GM12875 (cell line): ENCODE measurements around the gene KRTAP5-5.
"Not testable (repeated sequence)": the region's sequence is repeated elsewhere in the genome, so short reads cannot be mapped to it uniquely, and the experiment has no call there.

Experiments used
- H3K4me3 ChIP-seq: one replicate; pipeline ENCODE4 v1.5.1; 2011; ENCODE audit warnings: low read depth, low read length, control low read depth
- TF ChIP-seq, protein P1 (sequence below): IDR thresholded peaks from 2 replicates; pipeline ENCODE4 v1.5.1; 2011; ENCODE audit warnings: low read depth, mild to moderate bottlenecking, control low read depth, inconsistent platforms, low read length, moderate library complexity, borderline replicate concordance; ENCODE audit not compliant: insufficient read depth

The KRTAP5-5 gene

DNA sequence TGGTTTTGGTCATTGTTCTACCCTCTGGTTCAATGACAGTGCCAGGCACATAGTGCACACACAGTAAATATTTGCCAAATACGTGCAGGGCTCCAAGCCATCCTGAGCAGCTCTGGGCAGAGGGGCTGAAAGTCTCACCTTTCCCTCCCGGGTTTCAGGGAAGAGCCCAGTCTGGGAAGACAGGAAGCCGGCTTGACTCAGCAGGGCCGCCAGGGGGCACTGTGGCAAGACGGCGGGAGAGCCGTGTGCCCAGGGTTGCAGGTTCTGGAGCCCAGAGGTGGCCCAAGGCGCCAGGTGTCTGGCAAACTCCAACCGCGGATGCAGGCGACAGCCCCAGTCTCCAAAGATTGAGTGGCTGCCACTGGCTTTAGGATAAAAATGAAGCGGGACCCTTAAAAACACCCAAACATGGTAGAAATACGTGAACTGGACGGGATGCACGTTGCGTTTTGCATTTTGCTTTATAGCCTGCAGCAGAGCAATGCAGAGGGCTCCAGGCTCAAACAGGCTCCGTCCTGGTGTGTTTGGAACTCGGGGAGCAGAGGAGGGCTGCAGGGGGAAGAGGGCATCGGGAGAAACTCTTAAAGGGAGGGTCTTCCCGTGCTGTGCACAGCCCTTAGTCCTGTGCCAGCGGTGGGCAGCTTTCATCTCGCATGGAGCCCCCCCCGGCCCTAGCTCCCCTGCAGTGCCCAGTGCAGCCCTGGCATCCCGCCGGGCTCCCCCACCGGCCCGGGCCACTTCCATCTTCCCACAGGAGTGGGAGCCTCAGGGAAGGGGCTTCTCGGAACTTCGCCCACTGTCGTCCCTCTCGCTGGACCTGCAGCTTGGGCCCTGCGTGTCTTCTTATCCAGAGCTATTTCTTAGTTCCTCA lies 10.7 kb downstream of the KRTAP5-5 start:
- TF ChIP-seq, protein P1, sequence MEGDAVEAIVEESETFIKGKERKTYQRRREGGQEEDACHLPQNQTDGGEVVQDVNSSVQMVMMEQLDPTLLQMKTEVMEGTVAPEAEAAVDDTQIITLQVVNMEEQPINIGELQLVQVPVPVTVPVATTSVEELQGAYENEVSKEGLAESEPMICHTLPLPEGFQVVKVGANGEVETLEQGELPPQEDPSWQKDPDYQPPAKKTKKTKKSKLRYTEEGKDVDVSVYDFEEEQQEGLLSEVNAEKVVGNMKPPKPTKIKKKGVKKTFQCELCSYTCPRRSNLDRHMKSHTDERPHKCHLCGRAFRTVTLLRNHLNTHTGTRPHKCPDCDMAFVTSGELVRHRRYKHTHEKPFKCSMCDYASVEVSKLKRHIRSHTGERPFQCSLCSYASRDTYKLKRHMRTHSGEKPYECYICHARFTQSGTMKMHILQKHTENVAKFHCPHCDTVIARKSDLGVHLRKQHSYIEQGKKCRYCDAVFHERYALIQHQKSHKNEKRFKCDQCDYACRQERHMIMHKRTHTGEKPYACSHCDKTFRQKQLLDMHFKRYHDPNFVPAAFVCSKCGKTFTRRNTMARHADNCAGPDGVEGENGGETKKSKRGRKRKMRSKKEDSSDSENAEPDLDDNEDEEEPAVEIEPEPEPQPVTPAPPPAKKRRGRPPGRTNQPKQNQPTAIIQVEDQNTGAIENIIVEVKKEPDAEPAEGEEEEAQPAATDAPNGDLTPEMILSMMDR: peak; percentile 89
- H3K4me3 ChIP-seq: no peak overlapping the region

DNA sequence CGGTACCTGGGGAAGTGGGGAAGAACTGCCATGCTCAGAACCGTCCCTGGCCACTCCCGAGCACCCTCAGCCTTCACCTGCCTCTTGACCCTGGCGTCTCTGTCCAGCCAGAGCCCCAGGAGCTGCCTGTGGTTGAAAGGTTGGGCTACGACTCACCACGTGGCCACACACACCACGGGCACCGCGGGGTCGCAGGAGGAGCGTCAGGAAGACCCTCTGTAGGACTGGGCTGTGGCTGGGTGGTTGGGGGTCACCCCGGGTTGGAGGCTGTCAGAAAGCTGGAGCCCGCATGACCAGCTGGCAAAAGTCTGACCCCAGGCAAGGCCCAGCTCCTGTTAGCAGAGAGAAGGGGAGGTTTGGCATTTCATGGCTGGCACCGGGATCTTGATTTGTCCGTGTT lies 11.5 kb downstream of the KRTAP5-5 start:
- no peak overlapping the region for H3K4me3 ChIP-seq
- TF ChIP-seq, protein P1: no peak

DNA sequence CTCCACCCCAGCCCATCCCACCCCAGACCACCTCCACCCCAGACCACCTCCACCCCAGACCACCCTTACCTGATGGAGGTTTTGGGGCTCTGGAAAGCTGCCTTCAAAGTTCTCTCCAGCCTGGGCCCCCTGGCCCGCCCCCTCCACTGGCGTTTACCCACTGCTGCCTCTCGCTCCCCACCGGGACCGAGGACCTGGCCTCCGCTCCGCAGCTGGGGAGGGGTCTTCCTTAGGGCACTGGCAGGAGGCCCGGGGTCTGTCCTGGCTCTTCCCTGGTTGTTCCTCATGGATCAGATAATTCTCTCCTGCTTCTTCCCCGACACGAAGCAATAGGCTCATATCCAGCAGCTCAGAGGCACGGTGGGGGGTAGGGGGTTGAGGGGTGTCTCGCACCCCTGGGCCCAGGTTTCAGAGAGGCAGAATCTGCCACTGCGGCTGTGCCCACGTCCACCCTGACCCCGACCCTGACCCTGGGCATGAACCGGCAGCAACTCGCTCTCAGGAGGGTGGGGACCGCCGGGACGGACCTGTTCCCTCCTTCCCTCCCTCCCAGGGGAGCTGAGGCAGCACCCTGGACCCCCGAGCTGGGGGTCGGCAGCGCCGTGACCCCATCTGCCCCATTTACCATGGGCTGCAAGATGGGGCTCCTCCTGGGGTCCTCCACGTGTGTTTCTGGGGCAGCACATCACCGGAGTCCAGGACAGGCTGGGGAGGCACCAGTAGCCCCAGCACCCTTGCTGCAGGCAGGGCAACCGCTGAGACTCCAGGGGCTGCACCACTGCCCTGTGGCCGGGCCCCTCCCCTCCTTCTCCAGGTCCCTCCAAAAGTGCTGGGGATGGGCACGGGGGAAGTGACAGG lies 12.9 kb downstream of the KRTAP5-5 start:
- no peak overlapping the region for H3K4me3 ChIP-seq
- TF ChIP-seq, protein P1: no peak

DNA sequence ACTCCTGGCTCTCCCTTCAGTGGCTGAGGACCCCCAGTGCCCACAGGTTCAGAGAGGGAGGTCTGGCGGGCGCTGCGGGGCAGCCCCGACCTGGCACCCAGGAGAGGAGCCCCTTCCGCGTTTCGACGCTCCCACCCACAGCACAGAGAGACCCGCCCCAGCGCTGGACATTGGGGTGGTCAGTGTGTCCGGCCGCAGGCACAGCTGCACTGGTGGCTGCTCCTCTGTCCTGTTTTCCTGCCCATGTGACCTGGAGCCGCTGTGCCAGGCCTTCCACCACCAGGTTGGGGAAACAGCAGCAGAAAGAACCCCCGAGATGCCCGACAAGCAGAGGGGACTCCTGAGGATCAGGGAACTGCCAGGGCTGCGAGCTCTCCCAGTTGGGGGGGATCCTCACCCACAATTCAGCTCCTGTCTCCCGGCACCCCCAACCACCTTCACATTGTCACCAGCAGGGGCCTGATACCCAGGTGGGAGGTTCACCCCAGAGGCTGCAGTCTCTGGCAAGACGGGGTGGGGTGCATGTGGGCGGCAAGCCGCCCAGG lies 13.6 kb downstream of the KRTAP5-5 start:
- H3K4me3 ChIP-seq: no peak overlapping the region
- TF ChIP-seq, protein P1: no peak

DNA sequence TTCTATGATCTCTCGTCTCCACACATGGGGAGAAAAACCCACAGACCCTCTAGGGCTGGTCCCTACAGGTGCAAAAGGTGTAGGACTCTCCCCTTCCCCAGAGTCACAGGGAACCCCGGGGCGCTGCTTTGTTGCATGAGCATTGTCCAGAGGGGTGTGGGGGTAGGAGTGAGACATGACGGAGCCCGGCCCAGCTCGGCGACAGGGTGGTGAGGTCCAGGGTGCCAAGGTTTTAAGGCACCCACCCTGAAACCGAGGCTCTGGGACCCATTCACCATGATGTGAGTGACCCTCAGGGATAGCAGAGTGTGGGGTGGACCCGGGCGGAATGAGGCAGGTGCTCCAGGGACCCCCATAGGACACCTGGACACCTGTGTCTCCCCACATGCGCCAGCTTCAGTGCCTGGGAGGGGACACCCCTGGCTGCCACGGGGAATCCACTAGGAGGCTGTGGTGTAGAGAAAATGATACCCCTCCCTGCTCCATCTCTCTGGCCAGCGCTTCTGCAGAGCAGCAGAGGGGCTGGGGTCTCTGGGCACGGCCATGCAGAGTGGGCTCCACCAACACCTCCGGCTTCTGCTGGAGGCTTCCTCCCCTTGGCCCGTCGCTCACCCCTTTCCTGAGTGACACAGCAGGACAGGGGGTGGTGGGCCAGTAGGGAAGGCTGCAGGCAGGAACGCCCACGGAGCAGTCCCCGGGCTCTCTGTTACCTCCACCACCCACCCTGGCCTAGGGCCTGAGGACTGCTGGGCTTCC lies 15.2 kb downstream of the KRTAP5-5 start:
- TF ChIP-seq, protein P1: no peak

DNA sequence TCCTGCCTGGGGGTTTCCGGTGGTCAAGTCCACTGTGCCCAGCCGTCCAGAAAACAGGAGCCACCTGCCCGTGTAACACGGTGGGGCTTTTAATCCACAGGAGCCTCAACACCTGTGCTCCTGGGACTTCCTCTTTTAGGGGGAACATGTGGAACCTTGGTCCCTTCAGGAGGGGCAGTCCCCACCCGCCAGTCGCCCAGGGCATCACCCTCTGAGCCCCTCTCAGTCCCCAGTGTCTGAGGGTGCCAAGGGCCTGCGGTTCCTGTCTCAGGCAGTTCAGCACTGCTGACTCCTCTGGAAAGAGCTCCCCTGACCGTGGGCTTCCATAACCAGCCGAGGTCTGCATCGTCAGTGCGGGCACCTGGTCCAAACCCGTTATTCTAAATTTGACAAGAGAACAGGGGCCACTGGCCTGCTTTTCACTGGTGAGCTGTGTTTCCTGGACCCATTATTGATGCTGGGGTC lies 15.8 kb downstream of the KRTAP5-5 start:
- TF ChIP-seq, protein P1: no peak
- H3K4me3 ChIP-seq: no peak overlapping the region

More for the DNA sequence above, 15.2 kb downstream of the KRTAP5-5 start:
- H3K4me3 ChIP-seq: no peak overlapping the region

DNA sequence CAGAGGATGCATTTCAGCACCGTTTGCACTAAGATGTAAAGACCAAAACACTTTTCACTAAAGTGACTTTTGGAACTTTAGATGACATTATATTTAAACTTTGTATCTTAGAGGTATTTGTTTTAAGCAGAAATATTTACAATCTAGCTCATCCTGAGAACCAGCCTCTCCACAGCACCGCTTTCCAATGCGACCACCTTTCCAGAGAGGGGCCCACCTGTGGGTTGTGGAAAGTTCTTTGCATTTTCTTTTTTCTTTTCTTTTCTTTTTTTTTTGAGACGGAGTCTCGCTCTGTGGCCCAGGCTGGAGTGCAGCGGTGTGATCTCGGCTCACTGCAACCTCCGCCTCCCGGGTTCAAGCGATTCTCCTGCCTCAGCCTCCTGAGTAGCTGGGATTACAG lies 17.0 kb downstream of the KRTAP5-5 start:
- not testable (repeated sequence) for H3K4me3 ChIP-seq
